ENCODE data around the gene GPX7. TPM values are rescaled to one million over a fixed set of nuclear protein-coding genes. Genes with fewer than 3 reads are reported as not detected.
A peak's percentile ranks its signal among the peaks of the same experiment; 100 is the strongest.
"Not testable (repeated sequence)": the region's sequence is repeated elsewhere in the genome, so short reads cannot be mapped to it uniquely, and the experiment has no call there.

GPX7 gene
- total RNA-seq, 2 experiments from 2014 or later, result 29.4 to 31.1 TPM

- no peak for DNase-seq
- Mint-ChIP-seq H3K36me3 (peaks cover 1% of the 10 kb centered on the region), H3K4me1 (peaks cover 12% of the 10 kb centered on the region), H3K4me3 (no peak overlapping the region), H3K27ac (no peak overlapping the region), H3K9me3 (no peaks in the 10 kb centered on the region), H3K27me3 (no peaks in the 10 kb centered on the region)
Observed at GRCh38 chr1:52574594-52574993, 27.6 kb upstream of the GPX7 start.

- H3K27ac Mint-ChIP-seq, result no peak overlapping the region
- DNase-seq, result no peak
- no peak overlapping the region for H3K4me3 Mint-ChIP-seq
- peaks cover 10% of the 10 kb centered on the region for H3K4me1 Mint-ChIP-seq
- peaks cover 1% of the 10 kb centered on the region for H3K36me3 Mint-ChIP-seq
- no peaks in the 10 kb centered on the region for H3K27me3 Mint-ChIP-seq
- no peaks in the 10 kb centered on the region for H3K9me3 Mint-ChIP-seq
Observed at GRCh38 chr1:52576074-52576473, 26.1 kb upstream of the GPX7 start.

- H3K27me3 Mint-ChIP-seq, H3K9me3 Mint-ChIP-seq, DNase-seq, H3K27ac Mint-ChIP-seq, H3K4me3 Mint-ChIP-seq, H3K36me3 Mint-ChIP-seq, H3K4me1 Mint-ChIP-seq: not testable (repeated sequence)
Observed at GRCh38 chr1:52578066-52578465, 24.1 kb upstream of the GPX7 start.

- Mint-ChIP-seq H3K9me3 (no peaks in the 10 kb centered on the region), H3K4me1 (peaks cover 7% of the 10 kb centered on the region), H3K27ac (no peak overlapping the region), H3K4me3 (no peak overlapping the region), H3K36me3 (no peaks in the 10 kb centered on the region), H3K27me3 (no peaks in the 10 kb centered on the region)
- DNase-seq, result no peak
Observed at GRCh38 chr1:52579415-52579814, 22.8 kb upstream of the GPX7 start.

GRCh38 chr1:52580283-52580682 is 21.9 kb upstream of the GPX7 start:
- no peaks in the 10 kb centered on the region for H3K9me3 Mint-ChIP-seq
- no peaks in the 10 kb centered on the region for H3K36me3 Mint-ChIP-seq
- H3K27me3 Mint-ChIP-seq, result no peaks in the 10 kb centered on the region
- no peak for DNase-seq
- no peak overlapping the region for H3K27ac Mint-ChIP-seq
- H3K4me3 Mint-ChIP-seq, result no peak overlapping the region
- peaks cover 3% of the 10 kb centered on the region for H3K4me1 Mint-ChIP-seq

GRCh38 chr1:52582116-52582696 is 20.0 kb upstream of the GPX7 start:
- H3K9me3 Mint-ChIP-seq, result no peaks in the 10 kb centered on the region
- no peak overlapping the region for H3K4me3 Mint-ChIP-seq
- no peak overlapping the region for H3K27ac Mint-ChIP-seq
- DNase-seq, result no peak
- H3K27me3 Mint-ChIP-seq, result no peaks in the 10 kb centered on the region
- no peaks in the 10 kb centered on the region for H3K36me3 Mint-ChIP-seq
- peaks cover 3% of the 10 kb centered on the region for H3K4me1 Mint-ChIP-seq

GRCh38 chr1:52585474-52585873 is 16.7 kb upstream of the GPX7 start:
- Mint-ChIP-seq H3K36me3 (no peaks in the 10 kb centered on the region), H3K4me1 (peaks cover 4% of the 10 kb centered on the region), H3K9me3 (no peaks in the 10 kb centered on the region)

GRCh38 chr1:52588027-52588426 is 14.1 kb upstream of the GPX7 start:
- Mint-ChIP-seq H3K9me3 (no peaks in the 10 kb centered on the region), H3K4me3 (no peak overlapping the region), H3K4me1 (peaks cover 4% of the 10 kb centered on the region), H3K36me3 (no peaks in the 10 kb centered on the region), H3K27me3 (no peaks in the 10 kb centered on the region), H3K27ac (no peak overlapping the region)
- no peak for DNase-seq

More at GRCh38 chr1:52585474-52585873, 16.7 kb upstream of the GPX7 start:
- H3K27me3 Mint-ChIP-seq, result no peaks in the 10 kb centered on the region
- no peak overlapping the region for H3K27ac Mint-ChIP-seq
- H3K4me3 Mint-ChIP-seq, result no peak overlapping the region
- no peak for DNase-seq

- Mint-ChIP-seq H3K27me3 (no peaks in the 10 kb centered on the region), H3K36me3 (no peaks in the 10 kb centered on the region), H3K4me1 (peaks cover 4% of the 10 kb centered on the region), H3K4me3 (no peak overlapping the region), H3K27ac (no peak overlapping the region), H3K9me3 (no peaks in the 10 kb centered on the region)
- DNase-seq, result no peak
Observed at GRCh38 chr1:52588535-52588934, 13.6 kb upstream of the GPX7 start.

GRCh38 chr1:52590266-52590665 is 11.9 kb upstream of the GPX7 start:
- Mint-ChIP-seq H3K4me3 (no peak overlapping the region), H3K4me1 (peaks cover 4% of the 10 kb centered on the region), H3K27me3 (no peaks in the 10 kb centered on the region), H3K27ac (no peak overlapping the region), H3K9me3 (no peaks in the 10 kb centered on the region), H3K36me3 (no peaks in the 10 kb centered on the region)
- no peak for DNase-seq

GRCh38 chr1:52592637-52593323 is 9.4 kb upstream of the GPX7 start:
- H3K27me3 Mint-ChIP-seq, result no peaks in the 10 kb centered on the region
- H3K4me1 Mint-ChIP-seq, result peaks cover 4% of the 10 kb centered on the region
- no peak for DNase-seq
- no peaks in the 10 kb centered on the region for H3K9me3 Mint-ChIP-seq
- no peaks in the 10 kb centered on the region for H3K36me3 Mint-ChIP-seq
- peak overlapping the region; percentile 6 for H3K27ac Mint-ChIP-seq
- H3K4me3 Mint-ChIP-seq, result no peak overlapping the region

- H3K4me1 Mint-ChIP-seq, result peaks cover 3% of the 10 kb centered on the region
- H3K27me3 Mint-ChIP-seq, result no peaks in the 10 kb centered on the region
- H3K4me3 Mint-ChIP-seq, result no peak overlapping the region
- no peak overlapping the region for H3K27ac Mint-ChIP-seq
- no peak for DNase-seq
- H3K9me3 Mint-ChIP-seq, result no peaks in the 10 kb centered on the region
- H3K36me3 Mint-ChIP-seq, result no peaks in the 10 kb centered on the region
Observed at GRCh38 chr1:52593495-52593894, 8.7 kb upstream of the GPX7 start.

- no peaks in the 10 kb centered on the region for H3K27me3 Mint-ChIP-seq
- no peak for DNase-seq
- no peaks in the 10 kb centered on the region for H3K9me3 Mint-ChIP-seq
- no peak overlapping the region for H3K4me3 Mint-ChIP-seq
- no peaks in the 10 kb centered on the region for H3K4me1 Mint-ChIP-seq
- H3K36me3 Mint-ChIP-seq, result no peaks in the 10 kb centered on the region
- no peak overlapping the region for H3K27ac Mint-ChIP-seq
Observed at GRCh38 chr1:52595061-52595460, 7.1 kb upstream of the GPX7 start.

GRCh38 chr1:52597912-52598311 is 4.3 kb upstream of the GPX7 start:
- peaks cover 5% of the 10 kb centered on the region for H3K36me3 Mint-ChIP-seq
- no peak for DNase-seq
- H3K9me3 Mint-ChIP-seq, result no peaks in the 10 kb centered on the region
- no peak overlapping the region for H3K27ac Mint-ChIP-seq
- no peaks in the 10 kb centered on the region for H3K27me3 Mint-ChIP-seq
- no peak overlapping the region for H3K4me3 Mint-ChIP-seq
- H3K4me1 Mint-ChIP-seq, result peaks cover 6% of the 10 kb centered on the region

GRCh38 chr1:52598729-52599128 is 3.4 kb upstream of the GPX7 start:
- Mint-ChIP-seq H3K4me3 (no peak overlapping the region), H3K27ac (no peak overlapping the region), H3K27me3 (no peaks in the 10 kb centered on the region), H3K9me3 (no peaks in the 10 kb centered on the region), H3K4me1 (peaks cover 14% of the 10 kb centered on the region), H3K36me3 (peaks cover 12% of the 10 kb centered on the region)
- no peak for DNase-seq

GRCh38 chr1:52599236-52599635 is 2.9 kb upstream of the GPX7 start:
- Mint-ChIP-seq H3K27me3 (no peaks in the 10 kb centered on the region), H3K9me3 (no peaks in the 10 kb centered on the region), H3K27ac (no peak overlapping the region), H3K4me3 (no peak overlapping the region), H3K36me3 (peaks cover 16% of the 10 kb centered on the region), H3K4me1 (peaks cover 19% of the 10 kb centered on the region)
- no peak for DNase-seq

Measured in activated naive CD8-positive, alpha-beta T cell treated with anti-CD3 and anti-CD28 coated beads for 36 hours (primary cell).